HCT116 (cell line): ENCODE data around the gene EHBP1. TPM values are rescaled to one million over a fixed set of nuclear protein-coding genes. Genes with fewer than 3 reads are reported as not detected.

Experiments
- ATAC-seq: fragments of 200-7000 bp; cut with Tn5 transposase; 2 replicates; pipeline ENCODE4 v1.9.1; 2020; ENCODE audit warnings: mild to moderate bottlenecking, moderate library complexity
- BruUV-seq: library from RNA; stranded (reverse); fragments of 400-500 nt; replicated peaks from 2 replicates; lab custom pipeline; 2021; lab: Mats Ljungman, UMichigan
- CTCF ChIA-PET: fragments of 300-600 bp; sonication (Branson Sonifier 250); formaldehyde crosslinking; loops from one replicate; lab custom pipeline; 2021; ENCODE audit warnings: antibody characterized with exemption; lab: Charles Lee
- POLR2A ChIA-PET: fragments of 300-600, 350-600 bp; sonication (Branson Sonifier 250); formaldehyde crosslinking; loops from one replicate; lab custom pipeline; 2021; ENCODE audit warnings: antibody characterized with exemption; lab: Charles Lee
- RAD21 ChIA-PET, 2 experiments: fragments of 300-600 bp; sonication (Branson Sonifier 250); formaldehyde crosslinking; loops; one replicate each; lab custom pipeline; 2023; ENCODE audit warnings: low total read pairs in 2 of 2; ENCODE audit not compliant: uncharacterized antibody in 2 of 2, unreplicated experiment in 2 of 2, low non-redundant PET in 1 of 2; lab: Charles Lee
- DNase-seq: peaks from one replicate; pipeline ENCODE4 v3.0.0-alpha.2; 2010; ENCODE audit warnings: low read depth, low spot score
- H2AFZ ChIP-seq: fragments of 200-600 bp; shearing (Covaris generic), sonication (generic); 2 replicates; pipeline ENCODE4 v1.6.1; 2017; ENCODE audit warnings: low read depth, mixed run types, mixed read lengths, antibody characterized with exemption, low read length; ENCODE audit not compliant: poor library complexity, severe bottlenecking
- H3K27ac ChIP-seq: 2 replicates; pipeline ENCODE4 v1.5.1; 2012; ENCODE audit warnings: low read depth, low read length
- H3K27me3 ChIP-seq: fragments of 200-600 bp; sonication (generic); 2 replicates; pipeline ENCODE4 v1.6.1; 2016; ENCODE audit warnings: mixed run types, low read length, mixed read lengths; ENCODE audit not compliant: insufficient read depth
- H3K36me3 ChIP-seq, 2 experiments: fragments of 200-500 bp in 1 of 2; fragments of 200-600 bp in 1 of 2; sonication (Bioruptor generic) in 1 of 2; sonication (generic) in 1 of 2; 2 replicates each; pipeline versions ENCODE4 v1.5.1 to v1.6.1; 2014 to 2016; ENCODE audit warnings: low read length in 2 of 2, inconsistent platforms in 1 of 2, mixed read lengths in 1 of 2, mixed run types in 1 of 2; ENCODE audit not compliant: insufficient read depth in 2 of 2, control insufficient read depth in 1 of 2
- H3K4me1 ChIP-seq, 2 experiments: fragments of 200-600 bp in 1 of 2; sonication (generic) in 1 of 2; 2 replicates each; pipeline versions ENCODE4 v1.5.1 to v1.6.1; 2012 to 2017; ENCODE audit warnings: low read length in 2 of 2, inconsistent platforms in 1 of 2, mild to moderate bottlenecking in 1 of 2, mixed read lengths in 1 of 2, mixed run types in 1 of 2, moderate library complexity in 1 of 2; ENCODE audit not compliant: insufficient read depth in 2 of 2, control insufficient read depth in 1 of 2
- H3K4me2 ChIP-seq: fragments of 200-600 bp; sonication (generic); 2 replicates; pipeline ENCODE4 v1.6.1; 2017; ENCODE audit warnings: mixed run types, low read length, mixed read lengths
- H3K4me3 ChIP-seq, 2 experiments: fragments of 200-600 bp in 1 of 2; sonication (generic) in 1 of 2; replicated peaks in 1 of 2; 2 replicates each; pipeline ENCODE4 v1.5.1; 2011 to 2016; ENCODE audit warnings: low read length in 2 of 2, control low read depth in 1 of 2, low read depth in 1 of 2, mild to moderate bottlenecking in 1 of 2, mixed read lengths in 1 of 2, mixed run types in 1 of 2
- H3K79me2 ChIP-seq: fragments of 200-600 bp; sonication (generic); 2 replicates; pipeline ENCODE4 v1.6.1; 2017; ENCODE audit warnings: mild to moderate bottlenecking, mixed run types, low read length, moderate library complexity, mixed read lengths; ENCODE audit not compliant: insufficient read depth
- H3K9ac ChIP-seq: fragments of 200-600 bp; sonication (generic); 2 replicates; pipeline ENCODE4 v1.6.1; 2016; ENCODE audit warnings: low read length, mixed read lengths
- H3K9me2 ChIP-seq: fragments of 200-600 bp; sonication (generic), shearing (Covaris generic); 2 replicates; pipeline ENCODE4 v1.6.1; 2017; ENCODE audit warnings: mixed run types, mild to moderate bottlenecking, moderate library complexity; ENCODE audit not compliant: insufficient read depth
- H3K9me3 ChIP-seq, 2 experiments: fragments of 200-500 bp in 1 of 2; fragments of 200-600 bp in 1 of 2; sonication (Bioruptor generic) in 1 of 2; sonication (generic) in 1 of 2; 2 replicates each; pipeline ENCODE4 v1.6.1; 2014 to 2017; ENCODE audit warnings: low read length in 2 of 2, mixed read lengths in 2 of 2, inconsistent platforms in 1 of 2, low read depth in 1 of 2, mild to moderate bottlenecking in 1 of 2, mixed run types in 1 of 2, moderate library complexity in 1 of 2; ENCODE audit not compliant: control insufficient read depth in 1 of 2, insufficient read depth in 1 of 2
- H4K20me1 ChIP-seq: fragments of 200-600 bp; sonication (generic), shearing (Covaris generic); 2 replicates; pipeline ENCODE4 v1.6.1; 2017; ENCODE audit warnings: mixed run types, mild to moderate bottlenecking, moderate library complexity; ENCODE audit not compliant: insufficient read depth
- CBX3 ChIP-seq: IDR thresholded peaks from 2 replicates; pipeline ENCODE4 v1.6.1; 2012; ENCODE audit warnings: low read depth
- CEBPB ChIP-seq: IDR thresholded peaks from 2 replicates; pipeline ENCODE4 v1.6.1; 2012; ENCODE audit warnings: low read depth
- FOSL1 ChIP-seq: IDR thresholded peaks from 2 replicates; pipeline ENCODE4 v1.6.1; 2012; ENCODE audit warnings: low read depth
- JUND ChIP-seq: IDR thresholded peaks from 2 replicates; pipeline ENCODE4 v1.6.1; 2012
- POLR2AphosphoS5 ChIP-seq: IDR thresholded peaks from 2 replicates; pipeline ENCODE4 v1.6.1; 2011; ENCODE audit warnings: mild to moderate bottlenecking, low read depth, low read length, moderate library complexity
- RAD21 ChIP-seq: IDR thresholded peaks from 2 replicates; pipeline ENCODE4 v1.6.1; 2012; ENCODE audit warnings: low read depth, mild to moderate bottlenecking
- SP1 ChIP-seq: IDR thresholded peaks from 2 replicates; pipeline ENCODE4 v1.6.1; 2012; ENCODE audit warnings: low read depth
- SRF ChIP-seq: IDR thresholded peaks from 2 replicates; pipeline ENCODE4 v1.6.1; 2012; ENCODE audit warnings: low read depth
- TCF7L2 ChIP-seq: IDR thresholded peaks from 2 replicates; pipeline ENCODE4 v1.7.0; 2011; ENCODE audit warnings: borderline replicate concordance, inconsistent platforms; ENCODE audit not compliant: insufficient read depth, insufficient read length; ENCODE audit errors: extremely low read depth
- ZBTB33 ChIP-seq: IDR thresholded peaks from 2 replicates; pipeline ENCODE4 v1.6.1; 2011; ENCODE audit warnings: mild to moderate bottlenecking, low read length, moderate library complexity; ENCODE audit not compliant: insufficient replicate concordance; ENCODE audit errors: extremely low read depth
- ZFX ChIP-seq: fragments of 450-650 bp; IDR thresholded peaks from 2 replicates; pipeline ENCODE4 v1.6.1; 2017
- ZNF274 ChIP-seq: fragments of 200-500 bp; sonication (Bioruptor generic); IDR thresholded peaks from 2 replicates; pipeline ENCODE4 v1.6.1; 2014; ENCODE audit warnings: mild to moderate bottlenecking, low read depth, low read length, inconsistent platforms
- intact Hi-C: fragments of 100-400 bp; cut with micrococcal nuclease; formaldehyde crosslinking; loops from 2 replicates; pipeline ENCODE4 v1.10.0; 2022
- total RNA-seq: library from RNA; stranded (reverse); gene quantifications from one replicate; pipeline ENCODE4 v1.2.1, GENCODE V29; 2021; ENCODE audit not compliant: unreplicated experiment
- TF ChIP-seq, protein P1 (sequence below): IDR thresholded peaks from 2 replicates; pipeline ENCODE4 v1.6.1; 2012
- TF ChIP-seq, protein P2 (sequence below): IDR thresholded peaks from 2 replicates; pipeline ENCODE4 v1.6.1; 2012; ENCODE audit warnings: low read depth
- TF ChIP-seq, protein P3 (sequence below): IDR thresholded peaks from 2 replicates; pipeline ENCODE4 v1.6.1; 2012
- TF ChIP-seq, protein P4 (sequence below), 3 experiments: fragments of 200-600 bp in 1 of 3; sonication (generic) in 1 of 3; IDR thresholded peaks in 2 of 3; conservative IDR thresholded peaks in 1 of 3; 2 replicates each; pipeline ENCODE4 v1.5.1; 2012 to 2017; ENCODE audit warnings: low read depth in 2 of 3, low read length in 2 of 3, antibody characterized with exemption in 1 of 3, borderline replicate concordance in 1 of 3, control low read depth in 1 of 3, mild to moderate bottlenecking in 1 of 3, mixed read lengths in 1 of 3, mixed run types in 1 of 3, moderate library complexity in 1 of 3; ENCODE audit not compliant: insufficient read depth in 1 of 3

Gene EHBP1
- total RNA-seq, 1 experiment from 2014 or later: 89.9 TPM

GRCh38 chr2:62736899-62737559 is 31.5 kb downstream of the EHBP1 start:
- H3K4me1 ChIP-seq: peaks cover 26 to 36% of the 10 kb centered on the region in 2 experiments
- no peak overlapping the region for H3K27ac ChIP-seq
- no TSS peak for BruUV-seq
- no peak overlapping the region for H2AFZ ChIP-seq
- ChIA-PET POLR2A (interaction anchor here (0.6 kb wide), 1 partner anchor 270 kb away, joined by 3 read pairs; no protein-coding TSS in a partner anchor), CTCF (no interaction called here), RAD21 (no interaction called here)
- no peak for DNase-seq
- peaks cover 100% of the 10 kb centered on the region for H3K79me2 ChIP-seq
- no peaks in the 10 kb centered on the region for H3K27me3 ChIP-seq
- no peaks in the 10 kb centered on the region for H3K36me3 ChIP-seq
- no peak overlapping the region for H3K4me2 ChIP-seq
- no peak overlapping the region for H3K4me3 ChIP-seq
- no peaks in the 10 kb centered on the region for H3K9me2 ChIP-seq
- TF ChIP-seq CBX3: no peak
- no peak for TF ChIP-seq ZBTB33
- no peak for TF ChIP-seq POLR2AphosphoS5
- no peak for TF ChIP-seq RAD21
- TF ChIP-seq, protein P1, sequence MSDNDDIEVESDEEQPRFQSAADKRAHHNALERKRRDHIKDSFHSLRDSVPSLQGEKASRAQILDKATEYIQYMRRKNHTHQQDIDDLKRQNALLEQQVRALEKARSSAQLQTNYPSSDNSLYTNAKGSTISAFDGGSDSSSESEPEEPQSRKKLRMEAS: no peak
- no peak for TF ChIP-seq ZNF274
- TF ChIP-seq FOSL1: no peak
- no peak for TF ChIP-seq SP1
- TF ChIP-seq CEBPB: no peak
- TF ChIP-seq TCF7L2: no peak
- TF ChIP-seq, protein P2, sequence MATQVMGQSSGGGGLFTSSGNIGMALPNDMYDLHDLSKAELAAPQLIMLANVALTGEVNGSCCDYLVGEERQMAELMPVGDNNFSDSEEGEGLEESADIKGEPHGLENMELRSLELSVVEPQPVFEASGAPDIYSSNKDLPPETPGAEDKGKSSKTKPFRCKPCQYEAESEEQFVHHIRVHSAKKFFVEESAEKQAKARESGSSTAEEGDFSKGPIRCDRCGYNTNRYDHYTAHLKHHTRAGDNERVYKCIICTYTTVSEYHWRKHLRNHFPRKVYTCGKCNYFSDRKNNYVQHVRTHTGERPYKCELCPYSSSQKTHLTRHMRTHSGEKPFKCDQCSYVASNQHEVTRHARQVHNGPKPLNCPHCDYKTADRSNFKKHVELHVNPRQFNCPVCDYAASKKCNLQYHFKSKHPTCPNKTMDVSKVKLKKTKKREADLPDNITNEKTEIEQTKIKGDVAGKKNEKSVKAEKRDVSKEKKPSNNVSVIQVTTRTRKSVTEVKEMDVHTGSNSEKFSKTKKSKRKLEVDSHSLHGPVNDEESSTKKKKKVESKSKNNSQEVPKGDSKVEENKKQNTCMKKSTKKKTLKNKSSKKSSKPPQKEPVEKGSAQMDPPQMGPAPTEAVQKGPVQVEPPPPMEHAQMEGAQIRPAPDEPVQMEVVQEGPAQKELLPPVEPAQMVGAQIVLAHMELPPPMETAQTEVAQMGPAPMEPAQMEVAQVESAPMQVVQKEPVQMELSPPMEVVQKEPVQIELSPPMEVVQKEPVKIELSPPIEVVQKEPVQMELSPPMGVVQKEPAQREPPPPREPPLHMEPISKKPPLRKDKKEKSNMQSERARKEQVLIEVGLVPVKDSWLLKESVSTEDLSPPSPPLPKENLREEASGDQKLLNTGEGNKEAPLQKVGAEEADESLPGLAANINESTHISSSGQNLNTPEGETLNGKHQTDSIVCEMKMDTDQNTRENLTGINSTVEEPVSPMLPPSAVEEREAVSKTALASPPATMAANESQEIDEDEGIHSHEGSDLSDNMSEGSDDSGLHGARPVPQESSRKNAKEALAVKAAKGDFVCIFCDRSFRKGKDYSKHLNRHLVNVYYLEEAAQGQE: no peak
- TF ChIP-seq ZFX: no peak
- TF ChIP-seq JUND: no peak
- TF ChIP-seq, protein P3, sequence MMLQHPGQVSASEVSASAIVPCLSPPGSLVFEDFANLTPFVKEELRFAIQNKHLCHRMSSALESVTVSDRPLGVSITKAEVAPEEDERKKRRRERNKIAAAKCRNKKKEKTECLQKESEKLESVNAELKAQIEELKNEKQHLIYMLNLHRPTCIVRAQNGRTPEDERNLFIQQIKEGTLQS: no peak
- TF ChIP-seq, protein P4, sequence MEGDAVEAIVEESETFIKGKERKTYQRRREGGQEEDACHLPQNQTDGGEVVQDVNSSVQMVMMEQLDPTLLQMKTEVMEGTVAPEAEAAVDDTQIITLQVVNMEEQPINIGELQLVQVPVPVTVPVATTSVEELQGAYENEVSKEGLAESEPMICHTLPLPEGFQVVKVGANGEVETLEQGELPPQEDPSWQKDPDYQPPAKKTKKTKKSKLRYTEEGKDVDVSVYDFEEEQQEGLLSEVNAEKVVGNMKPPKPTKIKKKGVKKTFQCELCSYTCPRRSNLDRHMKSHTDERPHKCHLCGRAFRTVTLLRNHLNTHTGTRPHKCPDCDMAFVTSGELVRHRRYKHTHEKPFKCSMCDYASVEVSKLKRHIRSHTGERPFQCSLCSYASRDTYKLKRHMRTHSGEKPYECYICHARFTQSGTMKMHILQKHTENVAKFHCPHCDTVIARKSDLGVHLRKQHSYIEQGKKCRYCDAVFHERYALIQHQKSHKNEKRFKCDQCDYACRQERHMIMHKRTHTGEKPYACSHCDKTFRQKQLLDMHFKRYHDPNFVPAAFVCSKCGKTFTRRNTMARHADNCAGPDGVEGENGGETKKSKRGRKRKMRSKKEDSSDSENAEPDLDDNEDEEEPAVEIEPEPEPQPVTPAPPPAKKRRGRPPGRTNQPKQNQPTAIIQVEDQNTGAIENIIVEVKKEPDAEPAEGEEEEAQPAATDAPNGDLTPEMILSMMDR (IDR thresholded peaks at IDR 0.05 in 2 of 3, conservative IDR thresholded peaks at IDR 0.05 in 1 of 3; ENCODE audit: borderline replicate concordance in 1 of 3, insufficient read depth in 1 of 3, low read depth in 2 of 3, low read length in 2 of 3): no peak
- TF ChIP-seq SRF: no peak
- intact Hi-C loops: no loop called here
- H3K9me3 ChIP-seq: no peaks in the 10 kb centered on the region
- no peaks in the 10 kb centered on the region for H4K20me1 ChIP-seq
- no peak overlapping the region for H3K9ac ChIP-seq
- no peak for ATAC-seq
